ENCODE data around the gene ATF7.

ATF7 gene

DNA sequence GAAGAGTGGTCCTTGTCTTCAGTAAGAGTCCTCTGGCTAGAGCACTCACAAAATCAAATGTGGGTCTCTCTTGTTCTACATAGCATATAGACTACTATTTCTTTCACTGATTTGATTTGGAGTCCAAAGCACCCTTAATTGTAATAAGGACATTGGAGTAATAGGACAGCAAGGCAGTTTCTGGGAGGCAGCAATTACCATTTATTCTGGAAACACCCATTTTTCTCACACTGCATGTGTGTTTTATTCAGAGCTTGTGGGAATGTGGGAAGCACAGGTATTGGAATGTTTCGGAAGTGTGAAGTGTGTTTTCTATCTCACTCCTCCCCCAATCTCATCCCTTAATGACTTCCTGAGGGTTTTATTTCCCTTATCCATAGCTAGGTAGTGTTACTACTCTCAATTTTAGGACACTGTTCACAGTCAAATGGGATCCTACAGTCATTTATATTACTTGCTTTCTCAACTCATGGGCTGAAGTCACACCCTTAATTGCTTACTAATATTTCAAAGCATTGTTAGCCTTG, 154.1 kb downstream of the ATF7 start:
- ChIA-PET POLR2A (interaction anchor here (0.6 to 1.6 kb wide), 8 partner anchors 10 to 118 kb away, joined by 3 to 11 read pairs (median 4); partner anchors contain the start of genes MAP3K12 and TARBP2), CTCF (interaction anchor here (0.6 to 1.0 kb wide), 3 partner anchors 9 to 17 kb away, joined by 3 read pairs; no protein-coding TSS in a partner anchor)
- Histone ChIP-seq H3K4me1 (ENCODE audit: control insufficient read depth, insufficient read depth, low read length) (no peaks in the 10 kb centered on the region), H3K36me3 (ENCODE audit: control insufficient read depth in 2 of 2, insufficient read depth in 1 of 2, low read length in 2 of 2) (peaks cover 93 to 99% of the 10 kb centered on the region in 2 experiments), H3K9me3 (ENCODE audit: control insufficient read depth, insufficient read depth, low read depth, low read length) (no peaks in the 10 kb centered on the region), H3K27ac (ENCODE audit: extremely low read depth, low read depth, low read length) (no peak overlapping the region; the same call in 1 of the 2 replicates), H3K4me3 (ENCODE audit: low read depth, low read length) (no peak overlapping the region)
- TF ChIP-seq ZNF155 (tag by site-specific recombination; IDR thresholded peaks at IDR 0.05) = no peak
- TF ChIP-seq IKZF3 (tag by site-specific recombination; IDR thresholded peaks at IDR 0.05) = peak; percentile 65
- TF ChIP-seq, protein P1, sequence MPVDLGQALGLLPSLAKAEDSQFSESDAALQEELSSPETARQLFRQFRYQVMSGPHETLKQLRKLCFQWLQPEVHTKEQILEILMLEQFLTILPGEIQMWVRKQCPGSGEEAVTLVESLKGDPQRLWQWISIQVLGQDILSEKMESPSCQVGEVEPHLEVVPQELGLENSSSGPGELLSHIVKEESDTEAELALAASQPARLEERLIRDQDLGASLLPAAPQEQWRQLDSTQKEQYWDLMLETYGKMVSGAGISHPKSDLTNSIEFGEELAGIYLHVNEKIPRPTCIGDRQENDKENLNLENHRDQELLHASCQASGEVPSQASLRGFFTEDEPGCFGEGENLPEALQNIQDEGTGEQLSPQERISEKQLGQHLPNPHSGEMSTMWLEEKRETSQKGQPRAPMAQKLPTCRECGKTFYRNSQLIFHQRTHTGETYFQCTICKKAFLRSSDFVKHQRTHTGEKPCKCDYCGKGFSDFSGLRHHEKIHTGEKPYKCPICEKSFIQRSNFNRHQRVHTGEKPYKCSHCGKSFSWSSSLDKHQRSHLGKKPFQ (tag by site-specific recombination; IDR thresholded peaks at IDR 0.05) = 0 out of 2 replicates have a peak, but pooled peaks have one; percentile 53

DNA sequence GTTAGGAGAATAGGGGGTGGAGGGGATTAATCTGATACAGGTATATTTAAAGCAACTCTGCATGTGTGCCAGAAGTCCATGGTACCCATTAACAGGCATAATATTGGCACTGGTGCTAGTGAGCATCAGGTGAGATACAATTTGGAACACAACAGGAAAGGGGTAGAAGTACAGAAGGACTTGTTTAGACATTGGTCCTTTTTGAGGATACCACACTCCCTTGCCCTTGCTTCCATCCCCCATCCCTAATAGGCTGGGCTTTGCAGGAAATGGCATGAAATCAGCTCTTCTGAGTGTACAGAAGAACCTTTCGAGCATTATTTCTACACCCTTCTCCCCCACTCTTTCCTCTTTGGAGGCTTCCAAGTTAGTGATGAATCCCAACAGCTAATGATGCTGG, 157.9 kb downstream of the ATF7 start:
- H3K4me3 ChIP-seq (ENCODE audit: low read depth, low read length) = no peak overlapping the region
- POLR2A ChIA-PET = interaction anchor here (1.4 kb wide), 2 partner anchors 10 to 11 kb away, joined by 3 read pairs; no protein-coding TSS in a partner anchor
- CTCF ChIA-PET = interaction anchor here (0.8 to 1.3 kb wide), 2 partner anchors 8 to 115 kb away, joined by 3 to 4 read pairs; no protein-coding TSS in a partner anchor
- H3K27ac ChIP-seq (ENCODE audit: extremely low read depth, low read depth, low read length) = no peak overlapping the region
- no peaks in the 10 kb centered on the region for H3K9me3 ChIP-seq (ENCODE audit: control insufficient read depth, insufficient read depth, low read depth, low read length)
- peaks cover 94 to 99% of the 10 kb centered on the region in 2 experiments for H3K36me3 ChIP-seq (ENCODE audit: control insufficient read depth in 2 of 2, insufficient read depth in 1 of 2, low read length in 2 of 2)
- no peaks in the 10 kb centered on the region for H3K4me1 ChIP-seq (ENCODE audit: control insufficient read depth, insufficient read depth, low read length)
- no peak for TF ChIP-seq ZNF514 (tag by site-specific recombination; IDR thresholded peaks at IDR 0.05)
- TF ChIP-seq, protein P2, sequence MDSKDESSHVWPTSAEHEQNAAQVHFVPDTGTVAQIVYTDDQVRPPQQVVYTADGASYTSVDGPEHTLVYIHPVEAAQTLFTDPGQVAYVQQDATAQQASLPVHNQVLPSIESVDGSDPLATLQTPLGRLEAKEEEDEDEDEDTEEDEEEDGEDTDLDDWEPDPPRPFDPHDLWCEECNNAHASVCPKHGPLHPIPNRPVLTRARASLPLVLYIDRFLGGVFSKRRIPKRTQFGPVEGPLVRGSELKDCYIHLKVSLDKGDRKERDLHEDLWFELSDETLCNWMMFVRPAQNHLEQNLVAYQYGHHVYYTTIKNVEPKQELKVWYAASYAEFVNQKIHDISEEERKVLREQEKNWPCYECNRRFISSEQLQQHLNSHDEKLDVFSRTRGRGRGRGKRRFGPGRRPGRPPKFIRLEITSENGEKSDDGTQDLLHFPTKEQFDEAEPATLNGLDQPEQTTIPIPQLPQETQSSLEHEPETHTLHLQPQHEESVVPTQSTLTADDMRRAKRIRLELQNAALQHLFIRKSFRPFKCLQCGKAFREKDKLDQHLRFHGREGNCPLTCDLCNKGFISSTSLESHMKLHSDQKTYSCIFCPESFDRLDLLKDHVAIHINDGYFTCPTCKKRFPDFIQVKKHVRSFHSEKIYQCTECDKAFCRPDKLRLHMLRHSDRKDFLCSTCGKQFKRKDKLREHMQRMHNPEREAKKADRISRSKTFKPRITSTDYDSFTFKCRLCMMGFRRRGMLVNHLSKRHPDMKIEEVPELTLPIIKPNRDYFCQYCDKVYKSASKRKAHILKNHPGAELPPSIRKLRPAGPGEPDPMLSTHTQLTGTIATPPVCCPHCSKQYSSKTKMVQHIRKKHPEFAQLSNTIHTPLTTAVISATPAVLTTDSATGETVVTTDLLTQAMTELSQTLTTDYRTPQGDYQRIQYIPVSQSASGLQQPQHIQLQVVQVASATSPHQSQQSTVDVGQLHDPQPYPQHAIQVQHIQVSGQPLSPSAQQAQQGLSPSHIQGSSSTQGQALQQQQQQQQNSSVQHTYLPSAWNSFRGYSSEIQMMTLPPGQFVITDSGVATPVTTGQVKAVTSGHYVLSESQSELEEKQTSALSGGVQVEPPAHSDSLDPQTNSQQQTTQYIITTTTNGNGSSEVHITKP (tag by site-specific recombination; IDR thresholded peaks at IDR 0.05) = peak; percentile 90

DNA sequence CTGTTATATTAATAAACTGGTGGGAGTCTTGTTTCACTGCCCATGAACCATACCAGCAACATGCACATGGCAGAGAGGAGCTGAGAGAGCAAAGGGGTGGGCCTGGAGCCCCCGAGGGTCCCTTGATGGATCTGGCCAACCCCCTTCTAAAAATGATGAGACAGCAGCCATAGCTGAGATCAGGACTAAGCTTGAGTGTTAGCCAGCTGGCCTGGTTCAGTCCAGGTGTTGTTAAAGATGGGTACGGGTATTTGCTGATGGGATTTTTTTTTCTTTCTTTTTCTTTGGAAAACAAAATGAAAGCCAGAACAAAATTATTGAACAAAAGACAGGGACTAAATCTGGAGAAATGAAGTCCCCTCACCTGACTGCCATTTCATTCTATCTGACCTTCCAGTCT, 158.3 kb downstream of the ATF7 start:
- Histone ChIP-seq H3K36me3 (ENCODE audit: control insufficient read depth in 2 of 2, insufficient read depth in 1 of 2, low read length in 2 of 2) (peaks cover 93 to 99% of the 10 kb centered on the region in 2 experiments), H3K27ac (ENCODE audit: extremely low read depth, low read depth, low read length) (no peak overlapping the region), H3K4me1 (ENCODE audit: control insufficient read depth, insufficient read depth, low read length) (no peaks in the 10 kb centered on the region), H3K4me3 (ENCODE audit: low read depth, low read length) (no peak overlapping the region), H3K9me3 (ENCODE audit: control insufficient read depth, insufficient read depth, low read depth, low read length) (no peaks in the 10 kb centered on the region)
- no peak for TF ChIP-seq ZNF121 (tag by site-specific recombination; IDR thresholded peaks at IDR 0.05)
- ChIA-PET POLR2A (interaction anchor here (0.7 to 1.4 kb wide), 3 partner anchors 9 to 87 kb away, joined by 3 read pairs; no protein-coding TSS in a partner anchor), CTCF (interaction anchor here (0.8 to 1.3 kb wide), 2 partner anchors 9 to 115 kb away, joined by 3 to 4 read pairs; no protein-coding TSS in a partner anchor)

DNA sequence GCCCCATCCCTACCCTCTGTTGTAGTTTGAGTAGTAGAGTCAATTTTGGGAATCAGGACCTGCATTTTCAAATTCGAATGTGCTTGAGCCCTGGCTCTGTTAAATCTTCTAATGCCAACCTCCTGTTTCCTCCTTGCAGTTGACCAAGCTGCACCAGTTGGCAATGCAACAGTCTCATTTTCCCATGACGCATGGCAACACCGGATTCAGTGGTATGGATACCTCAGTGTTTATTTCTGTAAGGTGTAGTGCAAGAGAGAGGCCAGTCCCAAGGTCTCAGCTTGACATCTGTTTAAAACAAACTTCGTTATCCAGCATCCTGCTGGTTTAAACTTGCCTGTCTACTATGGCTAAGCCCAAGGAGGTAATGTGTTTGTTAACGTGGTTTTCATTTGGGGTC, 159.1 kb downstream of the ATF7 start:
- POLR2A ChIA-PET = interaction anchor here (0.7 to 1.4 kb wide), 2 partner anchors 9 to 86 kb away, joined by 3 read pairs; no protein-coding TSS in a partner anchor
- peaks cover 93 to 99% of the 10 kb centered on the region in 2 experiments for H3K36me3 ChIP-seq (ENCODE audit: control insufficient read depth in 2 of 2, insufficient read depth in 1 of 2, low read length in 2 of 2)
- CTCF ChIA-PET = interaction anchor here (0.6 to 1.3 kb wide), 2 partner anchors 10 to 176 kb away, joined by 4 read pairs; no protein-coding TSS in a partner anchor
- TF ChIP-seq HIC1 (tag by site-specific recombination; IDR thresholded peaks at IDR 0.05) (no peak), SCRT2 (tag by site-specific recombination; IDR thresholded peaks at IDR 0.05) (peak; percentile 8; the same call in 1 of the 2 replicates)
- no peaks in the 10 kb centered on the region for H3K9me3 ChIP-seq (ENCODE audit: control insufficient read depth, insufficient read depth, low read depth, low read length)
- H3K4me1 ChIP-seq (ENCODE audit: control insufficient read depth, insufficient read depth, low read length) = no peaks in the 10 kb centered on the region
- no peak overlapping the region for H3K27ac ChIP-seq (ENCODE audit: extremely low read depth, low read depth, low read length)
- no peak overlapping the region for H3K4me3 ChIP-seq (ENCODE audit: low read depth, low read length)

Measured in HEK293 (cell line).